ENCODE measurements around the gene TENM3. TPM values are rescaled to one million over a fixed set of nuclear protein-coding genes. Genes with fewer than 3 reads are reported as not detected.

TENM3 gene
- total RNA-seq, 4 donors from 2014 or later, result 0.18 to 9.4 (median 1.5) TPM

GRCh38 chr4:182418054-182418734 is 175.0 kb downstream of the TENM3 start:
- no peaks in the 10 kb centered on the region for H3K36me3 ChIP-seq
- H3K9me3 ChIP-seq, result no peaks in the 10 kb centered on the region
- H3K4me1 ChIP-seq, result no peaks in the 10 kb centered on the region
- H3K27ac ChIP-seq, result no peak overlapping the region
- no peak for DNase-seq
- H3K27me3 ChIP-seq, result no peaks in the 10 kb centered on the region
- TF ChIP-seq POLR2A (IDR thresholded peaks at IDR 0.05), result no peak
- TF ChIP-seq CTCF (IDR thresholded peaks at IDR 0.05), result no peak
- H3K4me3 ChIP-seq, result no peak overlapping the region

GRCh38 chr4:182420189-182420588 is 177.0 kb downstream of the TENM3 start:
- Histone ChIP-seq H3K9me3 (no peaks in the 10 kb centered on the region), H3K36me3 (no peaks in the 10 kb centered on the region), H3K27me3 (no peaks in the 10 kb centered on the region), H3K4me3 (no peak overlapping the region), H3K4me1 (no peaks in the 10 kb centered on the region), H3K27ac (no peak overlapping the region)
- no peak for TF ChIP-seq CTCF (IDR thresholded peaks at IDR 0.05)
- no peak for TF ChIP-seq POLR2A (IDR thresholded peaks at IDR 0.05)
- no peak for DNase-seq

DNA sequence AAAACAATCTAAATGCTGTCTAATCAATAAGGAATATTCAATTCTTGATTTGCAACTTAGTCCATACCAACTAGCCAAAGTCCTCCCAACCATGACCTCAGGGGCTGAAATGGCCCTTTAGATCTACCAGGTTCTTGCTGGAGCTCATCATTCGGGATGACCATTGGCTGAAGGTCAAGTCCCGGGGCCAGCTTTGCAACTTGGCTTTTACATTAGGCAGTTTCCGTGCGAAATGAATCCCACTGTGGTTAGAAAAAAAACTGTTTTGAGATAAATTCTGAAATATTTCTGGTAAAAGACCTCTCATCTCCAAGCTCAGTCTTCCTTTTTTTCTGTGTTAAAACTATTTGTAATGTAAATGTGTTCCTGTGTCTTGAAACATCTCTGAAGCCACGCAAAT is 178.6 kb downstream of the TENM3 start:
- TF ChIP-seq POLR2A (IDR thresholded peaks at IDR 0.05), result no peak
- no peak for TF ChIP-seq CTCF (IDR thresholded peaks at IDR 0.05)

DNA sequence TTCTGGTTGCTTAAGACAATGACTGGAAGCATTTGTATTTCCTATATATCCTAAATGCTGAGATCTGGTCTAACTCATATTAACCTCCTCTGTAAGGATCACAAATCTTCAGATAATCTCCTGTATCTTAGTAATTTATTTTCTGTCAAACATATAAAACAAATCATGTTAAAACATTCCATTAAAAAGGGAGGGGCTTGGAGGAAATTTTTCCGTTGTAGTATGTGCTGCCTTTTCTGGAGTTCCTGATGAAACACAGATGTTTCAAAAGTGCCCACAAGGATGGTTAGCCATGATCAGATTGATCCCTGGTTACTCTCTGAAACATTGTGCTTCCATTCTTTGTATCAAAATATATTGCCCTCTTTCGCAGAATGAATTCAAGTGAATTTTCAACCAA is 182.1 kb downstream of the TENM3 start:
- no peak for DNase-seq
- Histone ChIP-seq H3K36me3 (no peaks in the 10 kb centered on the region), H3K9me3 (no peaks in the 10 kb centered on the region), H3K4me3 (no peak overlapping the region), H3K27me3 (no peaks in the 10 kb centered on the region), H3K4me1 (no peaks in the 10 kb centered on the region), H3K27ac (no peak overlapping the region)
- no peak for TF ChIP-seq POLR2A (IDR thresholded peaks at IDR 0.05)
- TF ChIP-seq CTCF (IDR thresholded peaks at IDR 0.05), result no peak

More for the DNA sequence above, 178.6 kb downstream of the TENM3 start:
- no peaks in the 10 kb centered on the region for H3K4me1 ChIP-seq
- H3K27me3 ChIP-seq, result no peaks in the 10 kb centered on the region
- H3K9me3 ChIP-seq, result no peaks in the 10 kb centered on the region
- H3K27ac ChIP-seq, result no peak overlapping the region
- no peak overlapping the region for H3K4me3 ChIP-seq
- no peak for DNase-seq
- H3K36me3 ChIP-seq, result no peaks in the 10 kb centered on the region

GRCh38 chr4:182426901-182427300 is 183.7 kb downstream of the TENM3 start:
- Histone ChIP-seq H3K27ac (no peak overlapping the region), H3K4me3 (no peak overlapping the region), H3K36me3 (no peaks in the 10 kb centered on the region), H3K4me1 (no peaks in the 10 kb centered on the region), H3K9me3 (no peaks in the 10 kb centered on the region), H3K27me3 (no peaks in the 10 kb centered on the region)
- no peak for DNase-seq
- no peak for TF ChIP-seq CTCF (IDR thresholded peaks at IDR 0.05)
- TF ChIP-seq POLR2A (IDR thresholded peaks at IDR 0.05), result no peak

GRCh38 chr4:182427554-182427953 is 184.4 kb downstream of the TENM3 start:
- no peak overlapping the region for H3K27ac ChIP-seq
- no peaks in the 10 kb centered on the region for H3K4me1 ChIP-seq
- no peak overlapping the region for H3K4me3 ChIP-seq
- no peaks in the 10 kb centered on the region for H3K9me3 ChIP-seq
- TF ChIP-seq CTCF (IDR thresholded peaks at IDR 0.05), result no peak
- no peak for TF ChIP-seq POLR2A (IDR thresholded peaks at IDR 0.05)
- H3K36me3 ChIP-seq, result no peaks in the 10 kb centered on the region
- H3K27me3 ChIP-seq, result no peaks in the 10 kb centered on the region
- DNase-seq, result no peak

Measured in Peyer's patch (tissue), 4 donors.